ENCODE results near the gene AUNIP.

DNA sequence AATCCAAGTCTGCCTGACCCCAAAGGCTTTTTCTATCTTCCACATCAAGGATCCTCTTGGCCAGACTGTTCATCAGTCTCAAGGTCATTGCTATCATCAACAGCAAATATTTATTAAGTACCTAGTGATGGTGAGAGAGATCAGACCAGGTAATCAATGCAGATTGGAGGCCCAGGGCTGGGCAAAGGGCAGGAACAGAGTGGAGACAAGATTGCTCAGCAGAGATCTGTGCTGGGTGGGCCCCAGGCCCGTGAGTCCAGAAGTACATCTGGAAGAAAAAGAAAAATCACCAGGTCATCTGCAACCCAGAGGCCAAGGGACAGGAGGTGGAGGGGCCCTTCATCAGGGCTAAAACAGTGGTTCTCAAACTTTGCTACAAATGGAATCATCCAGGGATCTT, 26.3 kb upstream of the AUNIP start:
- TF ChIP-seq ZNF184 (tag by site-specific recombination; IDR thresholded peaks at IDR 0.05) (no peak), ZBTB1 (tag by site-specific recombination; IDR thresholded peaks at IDR 0.05) (no peak), GFI1B (tag by site-specific recombination; IDR thresholded peaks at IDR 0.05) (no peak), YY1 (tag by site-specific recombination; IDR thresholded peaks at IDR 0.05) (no peak), ZNF707 (tag by site-specific recombination; IDR thresholded peaks at IDR 0.05) (no peak), SP2 (tag by site-specific recombination; IDR thresholded peaks at IDR 0.05) (no peak), ZNF302 (tag by site-specific recombination; IDR thresholded peaks at IDR 0.05; ENCODE audit: low read depth) (no peak), PRDM1 (tag by site-specific recombination; IDR thresholded peaks at IDR 0.05) (no peak), ZBTB8A (tag by site-specific recombination; IDR thresholded peaks at IDR 0.05) (no peak), ZNF501 (tag by site-specific recombination; IDR thresholded peaks at IDR 0.05) (no peak), ZBTB7A (tag by site-specific recombination; IDR thresholded peaks at IDR 0.05; ENCODE audit: low read depth) (no peak), ZFP37 (tag by site-specific recombination; IDR thresholded peaks at IDR 0.05) (no peak)
- TF ChIP-seq, protein P1, sequence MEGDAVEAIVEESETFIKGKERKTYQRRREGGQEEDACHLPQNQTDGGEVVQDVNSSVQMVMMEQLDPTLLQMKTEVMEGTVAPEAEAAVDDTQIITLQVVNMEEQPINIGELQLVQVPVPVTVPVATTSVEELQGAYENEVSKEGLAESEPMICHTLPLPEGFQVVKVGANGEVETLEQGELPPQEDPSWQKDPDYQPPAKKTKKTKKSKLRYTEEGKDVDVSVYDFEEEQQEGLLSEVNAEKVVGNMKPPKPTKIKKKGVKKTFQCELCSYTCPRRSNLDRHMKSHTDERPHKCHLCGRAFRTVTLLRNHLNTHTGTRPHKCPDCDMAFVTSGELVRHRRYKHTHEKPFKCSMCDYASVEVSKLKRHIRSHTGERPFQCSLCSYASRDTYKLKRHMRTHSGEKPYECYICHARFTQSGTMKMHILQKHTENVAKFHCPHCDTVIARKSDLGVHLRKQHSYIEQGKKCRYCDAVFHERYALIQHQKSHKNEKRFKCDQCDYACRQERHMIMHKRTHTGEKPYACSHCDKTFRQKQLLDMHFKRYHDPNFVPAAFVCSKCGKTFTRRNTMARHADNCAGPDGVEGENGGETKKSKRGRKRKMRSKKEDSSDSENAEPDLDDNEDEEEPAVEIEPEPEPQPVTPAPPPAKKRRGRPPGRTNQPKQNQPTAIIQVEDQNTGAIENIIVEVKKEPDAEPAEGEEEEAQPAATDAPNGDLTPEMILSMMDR (tag by site-specific recombination; IDR thresholded peaks at IDR 0.05), result no peak
- TF ChIP-seq, protein P2, sequence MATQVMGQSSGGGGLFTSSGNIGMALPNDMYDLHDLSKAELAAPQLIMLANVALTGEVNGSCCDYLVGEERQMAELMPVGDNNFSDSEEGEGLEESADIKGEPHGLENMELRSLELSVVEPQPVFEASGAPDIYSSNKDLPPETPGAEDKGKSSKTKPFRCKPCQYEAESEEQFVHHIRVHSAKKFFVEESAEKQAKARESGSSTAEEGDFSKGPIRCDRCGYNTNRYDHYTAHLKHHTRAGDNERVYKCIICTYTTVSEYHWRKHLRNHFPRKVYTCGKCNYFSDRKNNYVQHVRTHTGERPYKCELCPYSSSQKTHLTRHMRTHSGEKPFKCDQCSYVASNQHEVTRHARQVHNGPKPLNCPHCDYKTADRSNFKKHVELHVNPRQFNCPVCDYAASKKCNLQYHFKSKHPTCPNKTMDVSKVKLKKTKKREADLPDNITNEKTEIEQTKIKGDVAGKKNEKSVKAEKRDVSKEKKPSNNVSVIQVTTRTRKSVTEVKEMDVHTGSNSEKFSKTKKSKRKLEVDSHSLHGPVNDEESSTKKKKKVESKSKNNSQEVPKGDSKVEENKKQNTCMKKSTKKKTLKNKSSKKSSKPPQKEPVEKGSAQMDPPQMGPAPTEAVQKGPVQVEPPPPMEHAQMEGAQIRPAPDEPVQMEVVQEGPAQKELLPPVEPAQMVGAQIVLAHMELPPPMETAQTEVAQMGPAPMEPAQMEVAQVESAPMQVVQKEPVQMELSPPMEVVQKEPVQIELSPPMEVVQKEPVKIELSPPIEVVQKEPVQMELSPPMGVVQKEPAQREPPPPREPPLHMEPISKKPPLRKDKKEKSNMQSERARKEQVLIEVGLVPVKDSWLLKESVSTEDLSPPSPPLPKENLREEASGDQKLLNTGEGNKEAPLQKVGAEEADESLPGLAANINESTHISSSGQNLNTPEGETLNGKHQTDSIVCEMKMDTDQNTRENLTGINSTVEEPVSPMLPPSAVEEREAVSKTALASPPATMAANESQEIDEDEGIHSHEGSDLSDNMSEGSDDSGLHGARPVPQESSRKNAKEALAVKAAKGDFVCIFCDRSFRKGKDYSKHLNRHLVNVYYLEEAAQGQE (tag by site-specific recombination; IDR thresholded peaks at IDR 0.05), result no peak
